ENCODE data around the gene SLC25A13.

SLC25A13 gene

GRCh38 chr7:96276019-96276418 lies 45.9 kb downstream of the SLC25A13 start:
- no peak for DNase-seq (ENCODE audit: low read depth)
- TF ChIP-seq CTCF (IDR thresholded peaks at IDR 0.05; ENCODE audit: control insufficient read depth, insufficient read depth, low read depth, low read length, missing control alignments) = no peak
- H3K4me3 ChIP-seq (ENCODE audit: control insufficient read depth, low read depth, low read length) = no peak overlapping the region

GRCh38 chr7:96273716-96274115 lies 48.2 kb downstream of the SLC25A13 start:
- DNase-seq (ENCODE audit: low read depth) = no peak
- TF ChIP-seq CTCF (IDR thresholded peaks at IDR 0.05; ENCODE audit: control insufficient read depth, insufficient read depth, low read depth, low read length, missing control alignments) = no peak
- H3K4me3 ChIP-seq (ENCODE audit: control insufficient read depth, low read depth, low read length) = no peak overlapping the region

- no peak for TF ChIP-seq CTCF (IDR thresholded peaks at IDR 0.05; ENCODE audit: control insufficient read depth, insufficient read depth, low read depth, low read length, missing control alignments)
- no peak for DNase-seq (ENCODE audit: low read depth)
- H3K4me3 ChIP-seq (ENCODE audit: control insufficient read depth, low read depth, low read length) = no peak overlapping the region
These were observed 52.5 kb downstream of the SLC25A13 start for GRCh38 chr7:96269246-96269994.

GRCh38 chr7:96266580-96266979 lies 55.3 kb downstream of the SLC25A13 start:
- no peak for DNase-seq (ENCODE audit: low read depth)
- TF ChIP-seq CTCF (IDR thresholded peaks at IDR 0.05; ENCODE audit: control insufficient read depth, insufficient read depth, low read depth, low read length, missing control alignments) = no peak
- H3K4me3 ChIP-seq (ENCODE audit: control insufficient read depth, low read depth, low read length) = no peak overlapping the region

- H3K4me3 ChIP-seq (ENCODE audit: control insufficient read depth, low read depth, low read length) = no peak overlapping the region
- no peak for DNase-seq (ENCODE audit: low read depth)
- TF ChIP-seq CTCF (IDR thresholded peaks at IDR 0.05; ENCODE audit: control insufficient read depth, insufficient read depth, low read depth, low read length, missing control alignments) = no peak
These were observed 55.9 kb downstream of the SLC25A13 start for GRCh38 chr7:96266015-96266414.

GRCh38 chr7:96253964-96254363 lies 67.9 kb downstream of the SLC25A13 start:
- no peak for TF ChIP-seq CTCF (IDR thresholded peaks at IDR 0.05; ENCODE audit: control insufficient read depth, insufficient read depth, low read depth, low read length, missing control alignments)
- H3K4me3 ChIP-seq (ENCODE audit: control insufficient read depth, low read depth, low read length) = no peak overlapping the region
- no peak for DNase-seq (ENCODE audit: low read depth)
